Measurements from ENCODE around the gene PARD3. TPM values are rescaled to one million over a fixed set of nuclear protein-coding genes. Genes with fewer than 3 reads are reported as not detected.

The PARD3 gene
- total RNA-seq, 4 donors from 2014 or later: 27.3 to 65.3 (median 55.6) TPM

DNA sequence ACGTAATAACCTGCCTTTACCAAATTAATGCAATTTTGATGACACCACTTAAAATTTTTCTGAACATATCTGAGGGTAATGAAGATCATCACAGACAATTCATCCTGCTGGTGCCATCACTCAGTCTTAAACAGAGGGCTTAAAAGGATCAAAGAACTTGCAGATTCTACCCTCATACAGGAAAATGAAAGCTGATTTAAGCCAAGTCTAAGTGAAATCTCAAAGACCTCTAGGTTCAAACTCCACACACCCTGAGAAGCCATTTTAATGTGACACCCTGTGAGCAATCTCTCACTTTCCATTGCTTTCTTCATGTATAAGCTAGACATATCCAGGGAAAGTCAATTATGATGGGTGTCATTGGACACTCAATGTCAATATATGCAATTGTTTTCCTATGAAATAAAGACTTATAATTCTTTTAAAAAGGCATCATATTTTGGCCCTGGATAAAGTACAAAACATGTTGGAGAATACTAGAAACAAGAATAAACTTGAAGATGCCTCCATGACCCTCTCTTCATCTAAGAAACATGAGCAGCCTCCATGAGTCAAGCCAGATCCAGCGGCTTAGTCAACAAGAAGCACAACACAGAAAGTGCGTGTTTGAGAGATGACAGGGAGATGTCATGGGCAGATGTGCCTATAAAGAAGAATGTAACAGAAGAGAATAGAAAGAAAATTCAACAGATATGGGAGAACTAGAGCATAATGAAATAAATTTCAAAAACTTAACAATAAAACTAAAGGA is 291.9 kb downstream of the PARD3 start:
- WGBS, 2 donors (ENCODE audit: low coverage in 1 of 2): 88 to 90% methylated on average over 3 of the region's 3 CpGs
- peaks cover 0 to 7% (median 1%) of the 10 kb centered on the region in 4 donors for H3K4me1 ChIP-seq
- intact Hi-C loops (cut with DNase I; ENCODE audit: low total_unique reads): no loop called here
- no peaks in the 10 kb centered on the region for H3K9me3 ChIP-seq
- H3K36me3 ChIP-seq: no peaks in the 10 kb centered on the region
- TF ChIP-seq EP300 (IDR thresholded peaks at IDR 0.05; ENCODE audit: low read depth) (no peak), POLR2AphosphoS5 (IDR thresholded peaks at IDR 0.05) (no peak), POLR2A (IDR thresholded peaks at IDR 0.05) (no peak)
- TF ChIP-seq, protein P1, sequence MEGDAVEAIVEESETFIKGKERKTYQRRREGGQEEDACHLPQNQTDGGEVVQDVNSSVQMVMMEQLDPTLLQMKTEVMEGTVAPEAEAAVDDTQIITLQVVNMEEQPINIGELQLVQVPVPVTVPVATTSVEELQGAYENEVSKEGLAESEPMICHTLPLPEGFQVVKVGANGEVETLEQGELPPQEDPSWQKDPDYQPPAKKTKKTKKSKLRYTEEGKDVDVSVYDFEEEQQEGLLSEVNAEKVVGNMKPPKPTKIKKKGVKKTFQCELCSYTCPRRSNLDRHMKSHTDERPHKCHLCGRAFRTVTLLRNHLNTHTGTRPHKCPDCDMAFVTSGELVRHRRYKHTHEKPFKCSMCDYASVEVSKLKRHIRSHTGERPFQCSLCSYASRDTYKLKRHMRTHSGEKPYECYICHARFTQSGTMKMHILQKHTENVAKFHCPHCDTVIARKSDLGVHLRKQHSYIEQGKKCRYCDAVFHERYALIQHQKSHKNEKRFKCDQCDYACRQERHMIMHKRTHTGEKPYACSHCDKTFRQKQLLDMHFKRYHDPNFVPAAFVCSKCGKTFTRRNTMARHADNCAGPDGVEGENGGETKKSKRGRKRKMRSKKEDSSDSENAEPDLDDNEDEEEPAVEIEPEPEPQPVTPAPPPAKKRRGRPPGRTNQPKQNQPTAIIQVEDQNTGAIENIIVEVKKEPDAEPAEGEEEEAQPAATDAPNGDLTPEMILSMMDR (IDR thresholded peaks at IDR 0.05): no peak
- DNase-seq: no peak
- in situ Hi-C loops (cut with MboI; ENCODE audit: low pct_ligation_motif_present in 1 of 4, low pct_unique_long_range_greater_than_20kb in 1 of 4, low sequenced_read_pairs in 3 of 4): no loop called here
- H3K4me3 ChIP-seq: no peak overlapping the region
- no peak overlapping the region for H3K27ac ChIP-seq
- H3K27me3 ChIP-seq: no peaks in the 10 kb centered on the region

DNA sequence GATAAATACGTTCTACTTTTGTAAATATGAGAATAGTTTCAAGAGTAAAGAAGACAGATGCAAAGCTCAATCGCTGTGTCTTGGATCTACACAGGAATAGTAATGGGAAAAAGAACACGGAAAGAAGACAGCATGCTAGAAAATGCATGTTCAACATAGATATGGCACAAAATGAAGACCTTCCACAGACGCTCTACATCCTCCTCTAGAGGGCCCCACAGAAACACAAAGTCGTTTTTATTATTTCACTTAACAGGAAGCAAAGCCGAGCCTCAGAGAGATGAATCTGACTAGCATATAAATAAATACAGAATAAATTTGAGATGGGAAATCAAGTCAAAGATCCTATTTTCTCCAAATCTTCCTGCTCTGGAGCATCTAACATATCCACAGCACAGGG is 292.6 kb downstream of the PARD3 start:
- no peak overlapping the region for H3K4me3 ChIP-seq
- intact Hi-C loops (cut with DNase I; ENCODE audit: low total_unique reads): no loop called here
- H3K27me3 ChIP-seq: no peaks in the 10 kb centered on the region
- no peak for DNase-seq
- in situ Hi-C loops (cut with MboI; ENCODE audit: low pct_ligation_motif_present in 1 of 4, low pct_unique_long_range_greater_than_20kb in 1 of 4, low sequenced_read_pairs in 3 of 4): no loop called here
- H3K4me1 ChIP-seq: peaks cover 0 to 7% (median 1%) of the 10 kb centered on the region in 4 donors
- 30 to 34% methylated on average over 6 of the region's 6 CpGs for WGBS, 2 donors (ENCODE audit: low coverage in 1 of 2)
- H3K36me3 ChIP-seq: no peaks in the 10 kb centered on the region
- H3K27ac ChIP-seq: no peak overlapping the region
- no peaks in the 10 kb centered on the region for H3K9me3 ChIP-seq
- TF ChIP-seq, protein P1 (IDR thresholded peaks at IDR 0.05): peak; percentile 24 to 35 (median 27)
- no peak for TF ChIP-seq EP300 (IDR thresholded peaks at IDR 0.05; ENCODE audit: low read depth)

DNA sequence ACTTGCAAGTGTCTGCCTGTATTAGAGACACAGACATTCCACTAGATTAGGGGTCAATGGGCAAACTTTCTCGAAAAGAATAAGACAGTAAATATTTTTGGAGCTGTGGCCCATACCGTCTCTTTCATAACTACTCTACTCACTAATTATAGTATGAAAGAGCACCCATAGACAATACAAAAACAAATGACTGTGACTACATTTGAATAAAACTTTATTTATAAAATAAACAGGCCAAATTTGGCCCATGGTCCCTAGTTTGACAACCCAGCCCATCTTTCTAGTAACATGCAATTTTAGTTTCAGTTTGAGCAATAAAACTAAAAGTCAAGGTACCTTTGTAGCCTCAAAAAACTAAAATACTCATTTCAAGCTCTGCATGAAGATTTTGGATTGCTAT is 294.6 kb downstream of the PARD3 start:
- 85 to 89% methylated on average over 2 of the region's 2 CpGs for WGBS, 2 donors (ENCODE audit: low coverage in 1 of 2)
- peaks cover 0 to 3% (median 1%) of the 10 kb centered on the region in 4 donors for H3K4me1 ChIP-seq
- no peaks in the 10 kb centered on the region for H3K36me3 ChIP-seq
- H3K27ac ChIP-seq: no peak overlapping the region
- TF ChIP-seq, protein P1 (IDR thresholded peaks at IDR 0.05): no peak
- TF ChIP-seq POLR2A (IDR thresholded peaks at IDR 0.05) (no peak), EP300 (IDR thresholded peaks at IDR 0.05; ENCODE audit: low read depth) (no peak), POLR2AphosphoS5 (IDR thresholded peaks at IDR 0.05) (no peak)
- no peaks in the 10 kb centered on the region for H3K9me3 ChIP-seq
- no peak for DNase-seq
- no peak overlapping the region for H3K4me3 ChIP-seq
- in situ Hi-C loops (cut with MboI; ENCODE audit: low pct_ligation_motif_present in 1 of 4, low pct_unique_long_range_greater_than_20kb in 1 of 4, low sequenced_read_pairs in 3 of 4): no loop called here
- no peaks in the 10 kb centered on the region for H3K27me3 ChIP-seq
- intact Hi-C loops (cut with DNase I; ENCODE audit: low total_unique reads): no loop called here

DNA sequence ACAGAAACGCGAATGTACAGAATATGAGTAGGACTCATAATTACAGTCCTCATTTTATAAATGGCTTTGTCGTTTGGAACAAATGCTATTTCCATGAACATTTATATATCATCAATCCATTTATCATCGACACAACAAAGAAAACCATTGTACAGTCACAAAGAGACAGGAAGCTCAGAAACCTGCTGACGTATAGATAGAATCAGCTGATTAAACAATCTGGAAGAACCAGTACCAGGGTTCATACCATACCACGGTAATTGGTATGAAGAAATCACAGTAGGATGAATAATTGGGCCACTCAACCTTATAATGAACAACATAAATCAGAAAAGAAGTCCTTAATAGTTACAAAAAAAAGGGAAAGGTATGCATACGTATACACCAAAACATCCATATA is 295.0 kb downstream of the PARD3 start:
- Histone ChIP-seq H3K9me3 (no peaks in the 10 kb centered on the region), H3K4me3 (no peak overlapping the region), H3K27me3 (no peaks in the 10 kb centered on the region), H3K36me3 (no peaks in the 10 kb centered on the region), H3K4me1 (peaks cover 0 to 3% (median 1%) of the 10 kb centered on the region in 4 donors), H3K27ac (no peak overlapping the region)
- in situ Hi-C loops (cut with MboI; ENCODE audit: low pct_ligation_motif_present in 1 of 4, low pct_unique_long_range_greater_than_20kb in 1 of 4, low sequenced_read_pairs in 3 of 4): no loop called here
- 51 to 65% methylated on average over 7 of the region's 7 CpGs for WGBS, 2 donors (ENCODE audit: low coverage in 1 of 2)
- intact Hi-C loops (cut with DNase I; ENCODE audit: low total_unique reads): no loop called here
- DNase-seq: no peak
- TF ChIP-seq POLR2A (IDR thresholded peaks at IDR 0.05) (no peak), POLR2AphosphoS5 (IDR thresholded peaks at IDR 0.05) (no peak), EP300 (IDR thresholded peaks at IDR 0.05; ENCODE audit: low read depth) (no peak)
- TF ChIP-seq, protein P1 (IDR thresholded peaks at IDR 0.05): no peak
